Raji (cell line): ENCODE results near the gene MFSD2B.

Source experiments
- POLR2A ChIP-seq: IDR thresholded peaks from 2 replicates; pipeline ENCODE4 v1.6.1; 2011; ENCODE audit warnings: low read depth, low read length, control low read depth; ENCODE audit not compliant: insufficient read depth

Gene MFSD2B

GRCh38 chr2:24058564-24059271 lies 48.8 kb downstream of the MFSD2B start:
- TF ChIP-seq POLR2A: no peak

GRCh38 chr2:24065341-24065740 lies 55.5 kb downstream of the MFSD2B start:
- no peak for TF ChIP-seq POLR2A

- TF ChIP-seq POLR2A: no peak
Measured at GRCh38 chr2:24072259-24072658, 62.4 kb downstream of the MFSD2B start.

- TF ChIP-seq POLR2A: no peak
Measured at GRCh38 chr2:24073816-24074215, 63.9 kb downstream of the MFSD2B start.

GRCh38 chr2:24075259-24075658 lies 65.4 kb downstream of the MFSD2B start:
- TF ChIP-seq POLR2A: no peak
